ENCODE data around the gene CCR8. TPM values are rescaled to one million over a fixed set of nuclear protein-coding genes. Genes with fewer than 3 reads are reported as not detected.
A peak's percentile ranks its signal among the peaks of the same experiment; 100 is the strongest.

CCR8 gene
- total and polyA plus RNA-seq, 2 donors (not counting 1 experiment from before 2014, with no cell fraction given): not detected

- H3K27me3 ChIP-seq (replicated peaks in 1 of 4; ENCODE audit: control extremely low read depth in 1 of 4, control insufficient read depth in 3 of 4, insufficient read depth in 4 of 4, low read length in 3 of 4): peaks cover 0 to 4% (median 0%) of the 10 kb centered on the region in 4 experiments
- H3K9me3 Mint-ChIP-seq (ENCODE audit: insufficient read depth): no peaks in the 10 kb centered on the region
- no peak overlapping the region for H3K9ac ChIP-seq (ENCODE audit: low read length)
- no peaks in the 10 kb centered on the region for H4K20me1 ChIP-seq (ENCODE audit: control insufficient read depth, insufficient read depth, low read length, poor library complexity, severe bottlenecking)
- no peak overlapping the region for H2AFZ ChIP-seq (ENCODE audit: insufficient read depth, low read depth, low read length, poor library complexity, severe bottlenecking)
- H3K27ac Mint-ChIP-seq: no peak overlapping the region
- ATAC-seq (ENCODE audit: low read depth) (peak; percentile 51), DNase-seq (peak; percentile 16)
- H3K4me1 Mint-ChIP-seq: peaks cover 5% of the 10 kb centered on the region
- no peak overlapping the region for H3K4me3 ChIP-seq (ENCODE audit: control extremely low read depth in 1 of 5, extremely low read depth in 1 of 5, insufficient read depth in 1 of 5, low read depth in 2 of 5, low read length in 4 of 5)
- H3K79me2 ChIP-seq (ENCODE audit: control insufficient read depth, insufficient read depth, low read length): no peaks in the 10 kb centered on the region
- H3K4me1 ChIP-seq (ENCODE audit: control insufficient read depth in 2 of 2, insufficient read depth in 2 of 2, low read length in 2 of 2): no peaks in the 10 kb centered on the region
- WGBS (ENCODE audit: insufficient coverage): 100% methylated on average over 1 of the region's 4 CpGs
- no peak overlapping the region for H3K4me2 ChIP-seq (replicated peaks; ENCODE audit: low read depth, low read length, poor library complexity, severe bottlenecking)
- CTCF ChIA-PET: no interaction called here
- H3K27me3 Mint-ChIP-seq: no peaks in the 10 kb centered on the region
- no peak overlapping the region for H3K4me3 Mint-ChIP-seq
- no peaks in the 10 kb centered on the region for H3K9me3 ChIP-seq (ENCODE audit: control extremely low read depth in 1 of 3, control insufficient read depth in 2 of 3, insufficient read depth in 1 of 3, low read length in 2 of 3)
- intact Hi-C loops (cut with micrococcal nuclease): no loop called here
- no peak overlapping the region for H3K27ac ChIP-seq (ENCODE audit: low read length in 2 of 2)
- POLR2A ChIA-PET: no interaction called here
- TF ChIP-seq CTCF (IDR thresholded peaks at IDR 0.05) (no peak), EZH2 (IDR thresholded peaks at IDR 0.05; ENCODE audit: borderline replicate concordance, insufficient read depth, low read depth, low read length, poor library complexity, severe bottlenecking) (no peak)
- no peaks in the 10 kb centered on the region for H3K36me3 ChIP-seq (replicated peaks in 1 of 2; ENCODE audit: control extremely low read depth in 1 of 2, control insufficient read depth in 1 of 2, extremely low read depth in 1 of 2, insufficient read depth in 2 of 2, low read length in 1 of 2)
Observed at GRCh38 chr3:39327746-39328349, 1.7 kb upstream of the CCR8 start.

GRCh38 chr3:39330824-39331223 is 1.3 kb downstream of the CCR8 start:
- H2AFZ ChIP-seq (ENCODE audit: insufficient read depth, low read depth, low read length, poor library complexity, severe bottlenecking): no peak overlapping the region
- ATAC-seq (ENCODE audit: low read depth) (no peak), DNase-seq (no peak)
- no peaks in the 10 kb centered on the region for H3K9me3 ChIP-seq (ENCODE audit: control extremely low read depth in 1 of 3, control insufficient read depth in 2 of 3, insufficient read depth in 1 of 3, low read length in 2 of 3)
- no peak overlapping the region for H3K9ac ChIP-seq (ENCODE audit: low read length)
- Mint-ChIP-seq H3K4me3 (no peak overlapping the region), H3K27ac (no peak overlapping the region), H3K9me3 (ENCODE audit: insufficient read depth) (no peaks in the 10 kb centered on the region), H3K27me3 (peaks cover 2% of the 10 kb centered on the region), H3K4me1 (peaks cover 5% of the 10 kb centered on the region)
- no peak overlapping the region for H3K27ac ChIP-seq (ENCODE audit: low read length in 2 of 2)
- ChIA-PET POLR2A (no interaction called here), CTCF (no interaction called here)
- H3K36me3 ChIP-seq (replicated peaks in 1 of 2; ENCODE audit: control extremely low read depth in 1 of 2, control insufficient read depth in 1 of 2, extremely low read depth in 1 of 2, insufficient read depth in 2 of 2, low read length in 1 of 2): no peaks in the 10 kb centered on the region
- H3K79me2 ChIP-seq (ENCODE audit: control insufficient read depth, insufficient read depth, low read length): no peaks in the 10 kb centered on the region
- intact Hi-C loops (cut with micrococcal nuclease): no loop called here
- H4K20me1 ChIP-seq (ENCODE audit: control insufficient read depth, insufficient read depth, low read length, poor library complexity, severe bottlenecking): no peaks in the 10 kb centered on the region
- no peaks in the 10 kb centered on the region for H3K4me1 ChIP-seq (ENCODE audit: control insufficient read depth in 2 of 2, insufficient read depth in 2 of 2, low read length in 2 of 2)
- no peaks in the 10 kb centered on the region for H3K27me3 ChIP-seq (replicated peaks in 1 of 4; ENCODE audit: control extremely low read depth in 1 of 4, control insufficient read depth in 3 of 4, insufficient read depth in 4 of 4, low read length in 3 of 4)
- H3K4me3 ChIP-seq (ENCODE audit: control extremely low read depth in 1 of 5, extremely low read depth in 1 of 5, insufficient read depth in 1 of 5, low read depth in 2 of 5, low read length in 4 of 5): no peak overlapping the region
- H3K4me2 ChIP-seq (replicated peaks; ENCODE audit: low read depth, low read length, poor library complexity, severe bottlenecking): no peak overlapping the region
- TF ChIP-seq CTCF (IDR thresholded peaks at IDR 0.05): no peak
- TF ChIP-seq EZH2 (IDR thresholded peaks at IDR 0.05; ENCODE audit: borderline replicate concordance, insufficient read depth, low read depth, low read length, poor library complexity, severe bottlenecking): no peak

Measured in B cell (primary cell).